Measurements from ENCODE around the gene TIMP2. TPM values are rescaled to one million over a fixed set of nuclear protein-coding genes. Genes with fewer than 3 reads are reported as not detected.
"Not testable (repeated sequence)": the region's sequence is repeated elsewhere in the genome, so short reads cannot be mapped to it uniquely, and the experiment has no call there.

Gene TIMP2
- polyA plus RNA-seq, 1 donor from 2014 or later: 25.6 TPM

DNA sequence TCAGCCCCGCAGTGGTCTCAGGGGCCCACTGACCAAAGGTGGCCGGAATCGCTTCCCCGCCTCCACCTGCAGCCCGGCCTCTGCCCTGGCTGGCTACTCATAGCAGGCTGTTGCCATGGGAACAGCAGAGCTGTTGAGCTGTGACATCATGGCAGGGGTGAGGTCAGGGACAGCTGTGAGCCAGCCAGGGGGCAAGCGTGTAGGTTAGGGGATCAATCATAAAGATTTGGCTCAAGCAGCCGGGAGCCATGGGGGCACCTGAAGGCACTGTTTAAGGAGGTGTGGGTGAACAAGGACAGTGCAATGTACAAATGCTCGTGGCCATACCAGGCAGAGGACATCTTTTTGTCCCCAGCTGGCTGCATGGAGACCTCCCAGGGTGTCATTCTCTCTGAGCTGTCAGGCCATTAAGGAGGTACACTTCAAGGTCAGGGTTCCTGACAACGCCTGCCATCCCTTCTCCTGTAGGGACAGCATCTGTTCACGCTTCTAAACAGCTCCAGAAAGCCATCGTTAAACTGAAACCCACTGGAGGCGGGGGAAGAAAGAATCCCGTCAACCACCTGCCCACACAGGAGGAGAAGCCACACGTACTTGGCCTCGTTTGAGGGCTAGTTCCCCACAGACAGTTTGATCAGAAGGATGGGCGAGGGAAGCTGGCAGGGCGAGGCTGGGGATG lies 21.9 kb downstream of the TIMP2 start, which contains the start of gene CEP295NL:
Gene CEP295NL, minus strand, starts transcription at position 101 of the 679 bp plus-strand sequence. CDS start 1,373 bp downstream, outside the sequence.
- H3K79me2 ChIP-seq (replicated peaks; ENCODE audit: insufficient read depth, low read length): peaks cover 35% of the 10 kb centered on the region
- peak within 1 kb of the TSS; percentile 59 for H3K9ac ChIP-seq (ENCODE audit: low read length)

DNA sequence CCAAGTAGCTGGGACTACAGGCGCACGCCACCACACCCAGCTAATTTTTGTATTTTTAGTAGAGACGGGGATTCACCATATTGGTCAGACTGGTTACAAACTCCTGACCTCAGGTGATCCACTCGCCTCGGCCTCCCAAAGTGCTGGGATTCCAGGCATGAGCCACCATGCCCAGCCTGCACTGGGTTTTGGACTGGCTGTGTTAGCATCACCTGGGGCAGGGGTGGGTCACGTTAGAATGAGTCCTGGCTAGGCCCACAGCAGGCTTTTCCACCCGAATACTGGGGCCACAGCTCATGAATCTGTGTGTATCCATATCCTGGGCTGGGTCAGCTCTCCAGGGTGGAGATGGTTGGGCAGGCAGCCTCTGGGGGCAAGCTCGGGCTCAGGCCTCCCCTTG lies 23.0 kb downstream of the TIMP2 start:
- H3K4me2 ChIP-seq (ENCODE audit: low read length); H4K20me1 ChIP-seq (ENCODE audit: insufficient read depth); H3K9me3 ChIP-seq (ENCODE audit: low read length); H3F3A ChIP-seq (ENCODE audit: insufficient read depth, low read length, poor library complexity, severe bottlenecking); H3K9me2 ChIP-seq (ENCODE audit: insufficient read depth, low read length); H3K36me3 ChIP-seq (ENCODE audit: insufficient read depth, low read length); H2AFZ ChIP-seq (ENCODE audit: low read depth, low read length); H3K4me3 ChIP-seq (ENCODE audit: low read length); H3K27me3 ChIP-seq (ENCODE audit: insufficient read depth, low read depth, low read length): not testable (repeated sequence)
- peak overlapping the region; percentile 59 for H3K9ac ChIP-seq (ENCODE audit: low read length)
- peaks cover 37% of the 10 kb centered on the region for H3K79me2 ChIP-seq (replicated peaks; ENCODE audit: insufficient read depth, low read length)
- H3K27ac ChIP-seq (ENCODE audit: low read length): peak overlapping the region; percentile 87

More for the DNA sequence above, 21.9 kb downstream of the TIMP2 start, which contains the start of gene CEP295NL:
- no peak within 1 kb of the TSS for H2AFZ ChIP-seq (ENCODE audit: low read depth, low read length)
- TF ChIP-seq, protein P1, sequence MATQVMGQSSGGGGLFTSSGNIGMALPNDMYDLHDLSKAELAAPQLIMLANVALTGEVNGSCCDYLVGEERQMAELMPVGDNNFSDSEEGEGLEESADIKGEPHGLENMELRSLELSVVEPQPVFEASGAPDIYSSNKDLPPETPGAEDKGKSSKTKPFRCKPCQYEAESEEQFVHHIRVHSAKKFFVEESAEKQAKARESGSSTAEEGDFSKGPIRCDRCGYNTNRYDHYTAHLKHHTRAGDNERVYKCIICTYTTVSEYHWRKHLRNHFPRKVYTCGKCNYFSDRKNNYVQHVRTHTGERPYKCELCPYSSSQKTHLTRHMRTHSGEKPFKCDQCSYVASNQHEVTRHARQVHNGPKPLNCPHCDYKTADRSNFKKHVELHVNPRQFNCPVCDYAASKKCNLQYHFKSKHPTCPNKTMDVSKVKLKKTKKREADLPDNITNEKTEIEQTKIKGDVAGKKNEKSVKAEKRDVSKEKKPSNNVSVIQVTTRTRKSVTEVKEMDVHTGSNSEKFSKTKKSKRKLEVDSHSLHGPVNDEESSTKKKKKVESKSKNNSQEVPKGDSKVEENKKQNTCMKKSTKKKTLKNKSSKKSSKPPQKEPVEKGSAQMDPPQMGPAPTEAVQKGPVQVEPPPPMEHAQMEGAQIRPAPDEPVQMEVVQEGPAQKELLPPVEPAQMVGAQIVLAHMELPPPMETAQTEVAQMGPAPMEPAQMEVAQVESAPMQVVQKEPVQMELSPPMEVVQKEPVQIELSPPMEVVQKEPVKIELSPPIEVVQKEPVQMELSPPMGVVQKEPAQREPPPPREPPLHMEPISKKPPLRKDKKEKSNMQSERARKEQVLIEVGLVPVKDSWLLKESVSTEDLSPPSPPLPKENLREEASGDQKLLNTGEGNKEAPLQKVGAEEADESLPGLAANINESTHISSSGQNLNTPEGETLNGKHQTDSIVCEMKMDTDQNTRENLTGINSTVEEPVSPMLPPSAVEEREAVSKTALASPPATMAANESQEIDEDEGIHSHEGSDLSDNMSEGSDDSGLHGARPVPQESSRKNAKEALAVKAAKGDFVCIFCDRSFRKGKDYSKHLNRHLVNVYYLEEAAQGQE (IDR thresholded peaks at IDR 0.05; ENCODE audit: borderline replicate concordance): no peak
- TF ChIP-seq MXI1 (conservative IDR thresholded peaks at IDR 0.05; ENCODE audit: poor library complexity, severe bottlenecking) (peak; percentile 18), SMC3 (conservative IDR thresholded peaks at IDR 0.05; ENCODE audit: poor library complexity) (peak; percentile 15), EZH2 (IDR thresholded peaks at IDR 0.05; ENCODE audit: borderline replicate concordance, insufficient read depth, low read length, poor library complexity, severe bottlenecking) (no peak), POLR2AphosphoS5 (IDR thresholded peaks at IDR 0.05) (peak; percentile 15), TAF1 (IDR thresholded peaks at IDR 0.05; ENCODE audit: low read depth) (no peak), EP300 (conservative IDR thresholded peaks at IDR 0.05; ENCODE audit: poor library complexity, severe bottlenecking) (peak; percentile 64), RAD21 (conservative IDR thresholded peaks at IDR 0.05) (peak; percentile 23)
- TF ChIP-seq, protein P2, sequence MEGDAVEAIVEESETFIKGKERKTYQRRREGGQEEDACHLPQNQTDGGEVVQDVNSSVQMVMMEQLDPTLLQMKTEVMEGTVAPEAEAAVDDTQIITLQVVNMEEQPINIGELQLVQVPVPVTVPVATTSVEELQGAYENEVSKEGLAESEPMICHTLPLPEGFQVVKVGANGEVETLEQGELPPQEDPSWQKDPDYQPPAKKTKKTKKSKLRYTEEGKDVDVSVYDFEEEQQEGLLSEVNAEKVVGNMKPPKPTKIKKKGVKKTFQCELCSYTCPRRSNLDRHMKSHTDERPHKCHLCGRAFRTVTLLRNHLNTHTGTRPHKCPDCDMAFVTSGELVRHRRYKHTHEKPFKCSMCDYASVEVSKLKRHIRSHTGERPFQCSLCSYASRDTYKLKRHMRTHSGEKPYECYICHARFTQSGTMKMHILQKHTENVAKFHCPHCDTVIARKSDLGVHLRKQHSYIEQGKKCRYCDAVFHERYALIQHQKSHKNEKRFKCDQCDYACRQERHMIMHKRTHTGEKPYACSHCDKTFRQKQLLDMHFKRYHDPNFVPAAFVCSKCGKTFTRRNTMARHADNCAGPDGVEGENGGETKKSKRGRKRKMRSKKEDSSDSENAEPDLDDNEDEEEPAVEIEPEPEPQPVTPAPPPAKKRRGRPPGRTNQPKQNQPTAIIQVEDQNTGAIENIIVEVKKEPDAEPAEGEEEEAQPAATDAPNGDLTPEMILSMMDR (IDR thresholded peaks at IDR 0.05; ENCODE audit: poor library complexity, severe bottlenecking): no peak
- no peak within 1 kb of the TSS for H3K4me2 ChIP-seq (ENCODE audit: low read length)
- no peaks in the 10 kb centered on the region for H3K27me3 ChIP-seq (ENCODE audit: insufficient read depth, low read depth, low read length)
- no peaks in the 10 kb centered on the region for H3K9me2 ChIP-seq (ENCODE audit: insufficient read depth, low read length)
- H3F3A ChIP-seq (ENCODE audit: insufficient read depth, low read length, poor library complexity, severe bottlenecking): no peaks in the 10 kb centered on the region
- no peaks in the 10 kb centered on the region for H3K9me3 ChIP-seq (ENCODE audit: low read length)
- peak within 1 kb of the TSS; percentile 33 for H3K4me3 ChIP-seq (ENCODE audit: low read length)
- H3K36me3 ChIP-seq (ENCODE audit: insufficient read depth, low read length): no peaks in the 10 kb centered on the region
- no peaks in the 10 kb centered on the region for H4K20me1 ChIP-seq (ENCODE audit: insufficient read depth)
- H3K27ac ChIP-seq (ENCODE audit: low read length): peak within 1 kb of the TSS; percentile 87
